GM19452 (cell line): ENCODE measurements around the gene ZNF497.

Experiments used
- ATAC-seq: cut with Tn5 transposase; IDR thresholded peaks from one replicate; pipeline ENCODE4 v1.9.1; 2021; ENCODE audit not compliant: unreplicated experiment

The ZNF497 gene

GRCh38 chr19:58350001-58350861, 12.3 kb downstream of the ZNF497 start:
- ATAC-seq: no peak

GRCh38 chr19:58349590-58349989, 13.0 kb downstream of the ZNF497 start:
- ATAC-seq: no peak

GRCh38 chr19:58348080-58348479, 14.5 kb downstream of the ZNF497 start:
- peak; percentile 13 for ATAC-seq

- ATAC-seq: peak; percentile 85
Measured at GRCh38 chr19:58346961-58347929, 15.3 kb downstream of the ZNF497 start.

GRCh38 chr19:58345558-58345957, 17.0 kb downstream of the ZNF497 start:
- ATAC-seq: no peak

- ATAC-seq: no peak
Measured at GRCh38 chr19:58338825-58339558, 23.6 kb downstream of the ZNF497 start.

GRCh38 chr19:58338336-58338735, 24.2 kb downstream of the ZNF497 start:
- ATAC-seq: no peak

GRCh38 chr19:58336820-58337219, 25.7 kb downstream of the ZNF497 start:
- ATAC-seq: no peak

GRCh38 chr19:58336216-58336615, 26.3 kb downstream of the ZNF497 start:
- no peak for ATAC-seq

GRCh38 chr19:58335630-58336029, 26.9 kb downstream of the ZNF497 start:
- no peak for ATAC-seq

- no peak for ATAC-seq
Measured at GRCh38 chr19:58334691-58335249, 27.8 kb downstream of the ZNF497 start.

GRCh38 chr19:58332697-58333096, 29.9 kb downstream of the ZNF497 start:
- ATAC-seq: no peak

GRCh38 chr19:58330458-58330857, 32.1 kb downstream of the ZNF497 start:
- no peak for ATAC-seq

GRCh38 chr19:58328999-58329398, 33.6 kb downstream of the ZNF497 start:
- no peak for ATAC-seq

- peak; percentile 91 for ATAC-seq
Measured at GRCh38 chr19:58326914-58327726, 35.4 kb downstream of the ZNF497 start, which contains the start of gene ZSCAN22. TSS of gene ZSCAN22 (plus strand) at chr19:58326994. CDS start at chr19:58334803, 7,809 bp downstream.

- no peak for ATAC-seq
Measured at GRCh38 chr19:58326501-58326913, 36.0 kb downstream of the ZNF497 start.

GRCh38 chr19:58325311-58326022, 37.1 kb downstream of the ZNF497 start:
- no peak for ATAC-seq

- ATAC-seq: no peak
Measured at GRCh38 chr19:58319241-58319640, 43.3 kb downstream of the ZNF497 start.

GRCh38 chr19:58318297-58318696, 44.3 kb downstream of the ZNF497 start:
- no peak for ATAC-seq
